ENCODE results near the gene C7orf57.

DNA sequence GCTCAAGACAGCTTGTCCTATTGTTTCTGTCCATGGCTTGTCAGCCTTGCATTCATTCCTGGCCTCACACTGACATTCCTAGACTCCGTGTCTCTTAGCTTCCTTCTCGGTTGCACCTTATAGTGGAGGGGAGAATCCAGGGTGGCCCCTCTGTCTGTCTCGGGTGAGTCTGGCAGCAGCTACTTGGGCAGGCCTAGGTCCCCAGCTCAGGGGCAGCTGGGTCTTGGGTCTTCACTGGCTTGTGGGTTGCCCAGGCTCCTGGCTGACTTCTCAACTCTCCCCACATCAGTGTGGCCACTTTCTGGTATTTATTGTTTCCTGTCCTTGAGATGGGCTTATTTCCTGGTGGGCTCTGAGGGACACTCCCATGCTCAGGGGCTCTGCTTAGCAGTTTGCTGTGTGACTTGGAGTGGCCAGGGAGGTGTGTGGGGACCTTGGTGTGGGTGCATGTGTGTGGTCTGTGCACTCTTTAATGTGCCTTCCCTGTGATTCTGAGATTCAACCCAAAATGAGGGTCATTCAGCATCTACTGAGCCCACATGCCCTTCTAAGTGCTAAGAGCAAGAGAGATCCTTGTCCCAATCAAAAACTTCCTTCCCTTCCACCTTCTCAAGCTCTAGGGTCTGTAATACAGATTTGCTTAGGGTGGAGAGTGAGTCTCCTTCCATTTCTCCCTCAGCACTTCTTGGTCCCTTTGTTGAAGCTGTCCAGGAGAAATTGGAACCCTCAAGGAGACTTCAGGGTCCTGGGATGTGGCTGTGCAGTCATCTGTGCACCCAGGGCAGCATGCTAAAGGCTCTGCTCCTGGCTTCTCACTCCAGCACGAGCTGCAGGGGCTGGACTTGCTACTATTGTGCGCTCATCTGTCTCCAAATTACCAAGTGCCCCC is 73.9 kb downstream of the C7orf57 start:
- TF ChIP-seq POLR2A (IDR thresholded peaks at IDR 0.05), result no peak
- TF ChIP-seq, protein P1, sequence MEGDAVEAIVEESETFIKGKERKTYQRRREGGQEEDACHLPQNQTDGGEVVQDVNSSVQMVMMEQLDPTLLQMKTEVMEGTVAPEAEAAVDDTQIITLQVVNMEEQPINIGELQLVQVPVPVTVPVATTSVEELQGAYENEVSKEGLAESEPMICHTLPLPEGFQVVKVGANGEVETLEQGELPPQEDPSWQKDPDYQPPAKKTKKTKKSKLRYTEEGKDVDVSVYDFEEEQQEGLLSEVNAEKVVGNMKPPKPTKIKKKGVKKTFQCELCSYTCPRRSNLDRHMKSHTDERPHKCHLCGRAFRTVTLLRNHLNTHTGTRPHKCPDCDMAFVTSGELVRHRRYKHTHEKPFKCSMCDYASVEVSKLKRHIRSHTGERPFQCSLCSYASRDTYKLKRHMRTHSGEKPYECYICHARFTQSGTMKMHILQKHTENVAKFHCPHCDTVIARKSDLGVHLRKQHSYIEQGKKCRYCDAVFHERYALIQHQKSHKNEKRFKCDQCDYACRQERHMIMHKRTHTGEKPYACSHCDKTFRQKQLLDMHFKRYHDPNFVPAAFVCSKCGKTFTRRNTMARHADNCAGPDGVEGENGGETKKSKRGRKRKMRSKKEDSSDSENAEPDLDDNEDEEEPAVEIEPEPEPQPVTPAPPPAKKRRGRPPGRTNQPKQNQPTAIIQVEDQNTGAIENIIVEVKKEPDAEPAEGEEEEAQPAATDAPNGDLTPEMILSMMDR (IDR thresholded peaks at IDR 0.05), result no peak
